SKM-1 (cell line): ENCODE results near the gene FCN3.

ENCODE experiments used
- DNase-seq: peaks from one replicate; lab custom pipeline; 2025; ENCODE audit not compliant: unreplicated experiment; lab: John Stamatoyannopoulos, UW

FCN3 gene

GRCh38 chr1:27343639-27344025, 31.0 kb downstream of the FCN3 start:
- DNase-seq: no peak

DNA sequence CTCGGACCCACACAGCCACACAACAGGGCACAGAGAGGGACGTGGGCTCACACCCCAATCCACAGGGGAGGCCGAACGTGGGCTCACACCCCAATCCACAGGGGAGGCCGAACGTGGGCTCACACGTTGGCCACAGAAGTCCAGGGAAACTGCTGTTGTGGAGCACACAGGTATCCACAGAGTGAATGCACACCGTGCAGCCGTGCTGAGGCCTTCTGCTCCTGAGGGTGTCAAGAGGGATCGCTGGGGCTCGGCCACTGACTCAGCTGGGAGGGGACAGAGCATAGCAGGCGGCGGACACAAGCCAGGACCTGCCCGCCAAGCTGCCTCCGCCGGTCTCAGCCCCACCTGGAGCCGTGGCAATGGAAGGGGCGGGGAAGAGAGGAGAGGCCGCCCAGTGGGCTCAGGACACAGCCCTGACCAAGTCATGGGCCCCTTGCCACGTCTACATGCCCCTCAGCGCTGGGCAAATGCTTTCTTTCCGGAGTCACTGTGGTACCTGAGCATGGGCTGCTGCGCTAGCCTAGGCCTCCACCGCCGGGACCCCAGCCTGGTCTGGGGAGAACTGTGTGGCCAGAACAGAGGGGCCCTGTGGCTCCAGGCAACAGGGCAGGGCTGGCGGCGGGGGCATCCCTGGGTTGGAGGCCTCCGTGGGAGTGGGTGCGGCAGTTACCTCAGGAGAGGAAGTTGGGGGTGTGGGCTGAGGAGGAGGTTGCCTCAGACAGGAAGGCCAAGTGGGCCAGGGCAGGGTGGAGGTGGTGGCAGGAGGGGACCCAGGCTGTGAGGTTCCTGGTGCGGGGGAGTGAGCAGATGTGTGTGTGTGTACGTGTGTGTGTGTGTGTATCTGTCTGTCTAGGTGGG, 31.6 kb downstream of the FCN3 start:
- peak; percentile 95 for DNase-seq

DNA sequence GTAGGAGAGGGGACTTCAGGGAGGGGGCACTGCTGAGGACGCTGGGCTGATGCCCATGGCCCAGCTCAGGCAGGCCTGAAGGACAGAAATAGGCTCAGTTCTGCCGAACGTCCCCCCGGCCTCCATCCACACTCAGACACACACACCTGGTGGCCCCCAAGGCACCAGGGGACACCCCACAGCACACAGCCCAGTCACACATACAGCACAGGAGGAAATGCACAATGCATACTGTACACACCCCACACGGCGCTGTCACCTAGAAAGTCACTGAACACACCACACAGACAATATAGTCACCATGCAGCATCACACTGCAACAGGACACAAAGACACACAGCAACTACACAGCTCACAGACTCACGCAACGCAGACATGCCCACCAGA, 32.2 kb downstream of the FCN3 start:
- no peak for DNase-seq

DNA sequence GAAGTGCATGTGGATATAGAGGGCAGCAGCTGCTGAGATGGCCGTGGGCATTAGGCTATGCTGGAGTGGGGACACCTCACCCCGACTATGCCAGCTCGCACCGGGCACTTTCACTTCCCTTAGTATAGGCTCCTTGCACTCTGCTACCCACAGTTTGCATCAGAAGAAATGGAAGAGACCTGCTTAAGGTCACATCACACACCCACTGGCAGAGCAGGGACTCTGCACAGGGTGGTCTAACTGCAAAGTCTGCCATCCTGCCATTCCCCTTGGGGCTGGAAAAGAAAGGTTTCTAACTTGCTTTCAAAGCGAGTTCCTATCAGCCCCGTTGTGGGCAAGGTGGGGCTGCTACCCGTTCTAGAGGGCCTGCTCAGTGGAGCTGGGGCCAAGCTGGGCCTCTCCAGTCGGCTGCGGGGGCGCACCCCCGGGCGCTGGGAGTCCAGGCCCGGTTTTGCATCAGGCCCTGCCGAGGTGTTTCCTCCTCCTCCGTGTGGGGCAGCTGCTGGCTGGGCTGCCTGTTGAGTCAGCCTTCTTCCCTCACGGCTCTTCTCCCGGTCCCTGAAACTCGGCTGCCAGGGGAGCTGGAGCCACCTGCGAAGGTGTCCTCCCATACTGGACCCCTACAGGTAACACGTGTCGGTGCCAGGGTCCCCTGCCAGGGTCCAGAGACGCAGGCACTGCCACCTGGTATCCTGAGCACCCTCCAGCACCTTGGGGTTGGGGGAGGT, 32.9 kb downstream of the FCN3 start, which contains the start of gene SYTL1:
Gene SYTL1, plus strand, starts transcription at position 498 of the 728 bp plus-strand sequence. CDS start 3,313 bp downstream, outside the sequence.
- DNase-seq: peak; percentile 53

GRCh38 chr1:27339213-27339612, 35.4 kb downstream of the FCN3 start:
- DNase-seq: no peak

DNA sequence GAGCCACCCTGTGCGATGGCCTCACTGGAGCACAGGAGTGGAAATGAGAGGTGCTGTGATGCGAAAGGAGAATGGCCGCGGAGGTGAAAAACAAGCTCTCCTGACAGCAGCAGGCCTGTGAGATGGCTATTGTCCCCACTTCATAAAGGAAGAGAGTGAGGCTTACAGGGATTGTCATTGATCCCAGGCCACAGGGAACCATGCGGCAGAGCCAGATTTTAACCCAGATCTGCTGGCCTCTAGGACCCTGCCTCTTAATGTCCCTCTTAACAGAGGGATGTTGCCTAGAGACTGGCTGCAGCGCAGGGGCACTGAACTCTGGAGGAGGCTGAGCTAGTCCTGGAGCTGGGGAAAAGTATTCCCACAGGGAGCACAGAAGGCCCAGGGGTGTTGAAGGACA, 35.9 kb downstream of the FCN3 start:
- DNase-seq: no peak

GRCh38 chr1:27336756-27337155, 37.9 kb downstream of the FCN3 start:
- DNase-seq: no peak

DNA sequence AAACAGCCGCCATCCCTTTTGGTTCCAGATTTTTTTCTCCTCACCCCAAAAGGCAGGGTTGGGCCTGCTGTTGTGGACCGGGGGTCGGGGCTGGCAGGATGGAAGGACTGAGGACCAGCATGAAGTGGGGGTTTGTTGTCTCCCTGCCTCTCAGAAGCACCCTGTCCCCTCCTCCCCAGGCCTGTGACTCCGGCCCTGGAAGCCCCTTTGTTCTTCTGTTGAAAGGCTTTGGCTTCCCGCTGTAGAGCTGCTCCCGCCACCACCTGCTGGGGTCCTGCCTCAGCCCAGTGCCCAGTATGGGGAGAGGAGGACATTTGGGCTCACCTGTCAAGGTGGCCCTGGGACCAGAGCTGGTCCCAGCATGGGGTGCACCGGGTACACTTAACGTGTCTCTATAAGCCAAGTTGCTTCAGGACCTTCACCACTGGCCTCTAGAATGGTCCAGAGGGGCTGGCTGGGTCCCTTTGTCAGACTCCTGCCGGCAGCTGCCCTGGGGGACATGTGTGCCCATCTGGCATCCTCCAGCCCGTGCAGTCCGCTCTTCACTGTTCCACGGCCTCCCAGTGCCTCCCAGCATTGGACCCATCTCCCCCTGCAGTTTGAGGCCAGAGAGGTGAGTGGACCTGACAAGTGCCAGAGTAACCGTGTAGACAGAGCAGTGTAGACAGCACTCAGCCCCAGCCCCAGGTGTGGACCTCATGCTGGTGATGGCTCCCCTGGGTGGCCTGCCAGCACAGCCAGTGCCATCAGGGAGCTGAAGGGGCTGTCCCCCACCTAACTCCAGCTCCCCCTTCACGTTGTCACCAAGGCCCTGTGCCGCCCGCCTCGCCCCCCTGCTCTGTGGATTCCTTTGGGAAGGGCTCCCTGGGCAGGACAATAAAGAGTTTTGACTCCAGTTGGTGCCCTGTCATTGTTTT, 38.9 kb downstream of the FCN3 start:
- no peak for DNase-seq

DNA sequence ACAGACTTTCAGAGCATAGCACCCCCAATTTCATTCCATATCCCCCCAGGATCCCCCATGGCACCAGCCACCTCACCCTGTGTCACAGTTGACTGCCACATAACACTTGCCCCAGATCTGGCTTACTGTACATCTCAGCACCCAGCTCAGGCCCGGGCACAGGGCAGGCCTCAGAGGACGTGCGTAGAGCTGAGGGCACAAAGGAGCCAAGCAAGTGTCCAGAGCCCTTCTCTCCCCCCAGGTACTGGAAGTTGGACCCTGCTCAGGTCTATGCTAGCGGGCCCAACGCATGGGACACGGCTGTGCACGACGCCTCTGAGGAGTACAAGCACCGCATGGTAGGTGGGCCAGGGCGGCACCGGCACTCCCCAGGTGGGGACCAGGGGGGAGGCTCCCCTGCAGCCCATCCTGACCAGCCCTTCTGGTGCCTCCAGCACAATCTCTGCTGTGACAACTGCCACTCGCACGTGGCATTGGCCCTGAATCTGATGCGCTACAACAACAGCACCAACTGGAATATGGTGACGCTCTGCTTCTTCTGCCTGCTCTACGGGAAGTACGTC, 40.8 kb downstream of the FCN3 start:
- DNase-seq: no peak

DNA sequence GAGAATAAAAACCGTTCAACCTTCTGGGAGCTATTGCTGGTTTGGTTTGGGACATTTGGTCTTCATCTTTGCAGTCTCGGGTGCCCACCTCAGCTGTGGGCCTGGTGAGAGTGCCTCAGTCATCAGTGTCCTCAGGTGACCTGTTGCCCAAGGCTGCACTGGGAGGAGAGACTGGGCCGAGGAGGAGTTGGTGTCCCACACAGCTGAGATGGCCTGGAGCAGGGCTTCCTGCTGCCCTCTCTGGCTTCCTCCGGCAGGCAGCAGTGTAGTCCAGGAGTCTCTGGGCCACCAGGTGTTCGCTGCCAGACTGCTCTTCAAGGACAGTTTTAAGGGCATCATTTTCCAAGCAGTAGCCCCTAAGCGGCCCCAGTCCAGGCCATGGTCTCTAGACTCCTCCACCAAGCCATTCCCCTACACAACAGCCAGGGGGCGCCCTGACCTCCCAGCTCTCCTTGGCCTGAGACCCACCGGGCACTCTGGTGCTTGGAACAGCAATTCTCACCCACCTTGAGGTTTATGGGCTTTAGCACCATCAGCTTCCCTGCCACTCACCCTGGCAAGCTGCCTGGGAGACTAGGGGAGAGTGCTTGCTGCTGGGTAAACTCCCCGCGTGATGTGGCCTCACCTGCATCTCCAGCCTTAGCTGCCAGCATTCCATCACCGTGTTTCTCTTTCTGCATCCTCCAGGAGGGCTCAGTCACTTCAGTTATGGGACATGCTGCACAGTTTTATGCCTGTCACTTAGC, 41.9 kb downstream of the FCN3 start:
- DNase-seq: peak; percentile 23

GRCh38 chr1:27331922-27332321, 42.7 kb downstream of the FCN3 start:
- no peak for DNase-seq

- DNase-seq: no peak
Observed at GRCh38 chr1:27331426-27331825, 43.2 kb downstream of the FCN3 start.

GRCh38 chr1:27330786-27331185, 43.8 kb downstream of the FCN3 start:
- no peak for DNase-seq

DNA sequence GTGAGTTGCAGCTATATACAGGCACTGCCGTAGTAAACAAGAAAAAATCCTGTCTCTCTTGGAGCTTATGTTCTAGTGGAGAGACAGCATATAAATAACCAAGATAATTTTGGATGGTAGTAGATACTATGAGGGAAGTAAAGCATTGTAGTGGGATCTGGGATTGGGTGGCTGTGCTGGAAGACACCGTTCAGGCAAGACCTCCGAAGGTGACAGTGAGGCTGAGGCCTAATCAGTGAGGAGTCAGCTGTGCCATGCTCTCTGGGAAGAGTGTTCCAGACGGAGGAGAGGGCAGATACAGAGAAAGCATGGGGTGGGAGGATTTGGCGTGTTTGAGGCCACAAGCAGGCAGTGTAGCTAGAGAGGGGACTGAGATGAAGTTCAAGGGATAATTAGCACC, 46.7 kb downstream of the FCN3 start:
- DNase-seq: no peak

- no peak for DNase-seq
Observed at GRCh38 chr1:27325286-27325685, 49.3 kb downstream of the FCN3 start.

- no peak for DNase-seq
Observed at GRCh38 chr1:27322569-27323240, 51.9 kb downstream of the FCN3 start.

DNA sequence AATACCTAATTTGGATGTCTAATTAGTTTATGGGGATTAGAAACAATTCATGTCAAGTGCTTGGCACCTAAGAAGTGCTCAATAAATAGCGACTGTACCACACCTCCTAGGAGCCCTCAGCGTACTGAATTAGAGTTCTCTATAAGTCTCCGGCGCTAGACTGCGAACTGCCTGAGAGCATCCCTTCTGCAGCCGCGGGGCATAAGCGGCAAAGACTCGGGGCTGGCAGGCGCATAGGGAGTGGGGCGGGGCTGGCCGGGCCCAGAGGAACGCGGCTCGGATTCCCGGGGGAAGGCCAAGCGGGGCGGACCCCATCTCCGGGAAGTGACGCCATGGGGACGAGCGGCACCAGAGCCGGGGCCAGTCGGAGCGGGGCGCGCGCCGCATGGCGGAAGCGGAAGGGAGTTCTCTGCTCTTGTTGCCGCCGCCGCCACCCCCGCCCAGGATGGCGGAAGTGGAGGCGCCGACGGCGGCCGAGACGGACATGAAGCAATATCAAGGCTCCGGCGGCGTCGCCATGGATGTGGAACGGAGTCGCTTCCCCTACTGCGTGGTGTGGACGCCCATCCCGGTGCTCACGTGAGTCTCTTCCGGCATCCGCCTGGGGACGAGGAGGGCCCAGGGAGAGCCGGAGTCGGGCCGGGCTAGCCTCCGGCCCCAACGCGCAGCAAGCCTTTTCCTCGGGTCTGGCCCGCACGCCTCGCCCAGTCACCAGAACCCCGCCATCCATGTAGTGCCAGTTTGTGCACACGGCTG, 52.6 kb downstream of the FCN3 start, which contains the start of gene TMEM222:
Gene TMEM222, plus strand, starts transcription at position 351 of the 756 bp plus-strand sequence. Its CDS starts 35 bp downstream, at position 386.
- peak; percentile 92 for DNase-seq
